Measurements from ENCODE around the gene TMA16. TPM values are rescaled to one million over a fixed set of nuclear protein-coding genes. Genes with fewer than 3 reads are reported as not detected.

TMA16 gene
- total and polyA plus RNA-seq, 2 donors (not counting 1 experiment from before 2014, with no cell fraction given), result 6.5 to 40.5 TPM

DNA sequence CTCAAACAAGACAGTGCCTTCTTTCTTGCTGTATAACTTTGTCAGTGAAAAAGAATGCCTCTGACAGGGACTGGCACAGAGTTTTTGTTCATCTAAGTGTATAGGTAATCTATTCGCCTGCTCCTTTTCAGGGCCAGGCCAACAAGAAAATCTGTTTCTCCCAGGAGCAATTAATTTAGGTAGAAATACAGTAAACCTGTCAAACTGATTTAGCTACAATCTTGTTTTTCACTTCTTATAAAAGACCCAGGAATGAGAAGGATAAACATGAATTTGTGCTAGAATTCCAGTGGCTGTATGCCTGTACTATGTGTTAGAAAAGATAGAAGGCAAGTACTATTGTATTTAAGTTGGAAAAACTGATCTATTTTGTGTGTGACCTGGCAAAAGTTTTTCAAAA is 6.1 kb downstream of the TMA16 start:
- Mint-ChIP-seq H3K27ac (no peak overlapping the region), H3K4me1 (peaks cover 63% of the 10 kb centered on the region), H3K27me3 (no peaks in the 10 kb centered on the region), H3K4me3 (no peak overlapping the region), H3K9me3 (ENCODE audit: insufficient read depth) (no peaks in the 10 kb centered on the region)
- no peak for ATAC-seq (ENCODE audit: low read depth)
- no peak for DNase-seq
- TF ChIP-seq CTCF (IDR thresholded peaks at IDR 0.05) (no peak), EZH2 (IDR thresholded peaks at IDR 0.05; ENCODE audit: borderline replicate concordance, insufficient read depth, low read depth, low read length, poor library complexity, severe bottlenecking) (no peak)
- Histone ChIP-seq H3K79me2 (ENCODE audit: control insufficient read depth, insufficient read depth, low read length) (peaks cover 98% of the 10 kb centered on the region), H3K9me3 (ENCODE audit: control extremely low read depth in 1 of 3, control insufficient read depth in 2 of 3, insufficient read depth in 1 of 3, low read length in 2 of 3) (no peaks in the 10 kb centered on the region), H3K4me1 (ENCODE audit: control insufficient read depth in 2 of 2, insufficient read depth in 2 of 2, low read length in 2 of 2) (peaks cover 28 to 30% of the 10 kb centered on the region in 2 donors), H3K4me3 (ENCODE audit: control extremely low read depth in 1 of 5, extremely low read depth in 1 of 5, insufficient read depth in 1 of 5, low read depth in 2 of 5, low read length in 4 of 5) (no peak overlapping the region), H3K27ac (ENCODE audit: low read length in 2 of 2) (no peak overlapping the region), H3K9ac (ENCODE audit: low read length) (no peak overlapping the region), H4K20me1 (ENCODE audit: control insufficient read depth, insufficient read depth, low read length, poor library complexity, severe bottlenecking) (peaks cover 37% of the 10 kb centered on the region), H2AFZ (ENCODE audit: insufficient read depth, low read depth, low read length, poor library complexity, severe bottlenecking) (no peak overlapping the region), H3K27me3 (replicated peaks in 1 of 4; ENCODE audit: control extremely low read depth in 1 of 4, control insufficient read depth in 3 of 4, insufficient read depth in 4 of 4, low read length in 3 of 4) (no peaks in the 10 kb centered on the region), H3K4me2 (replicated peaks; ENCODE audit: low read depth, low read length, poor library complexity, severe bottlenecking) (no peak overlapping the region), H3K36me3 (replicated peaks in 1 of 2; ENCODE audit: control extremely low read depth in 1 of 2, control insufficient read depth in 1 of 2, extremely low read depth in 1 of 2, insufficient read depth in 2 of 2, low read length in 1 of 2) (peaks cover 0 to 9% of the 10 kb centered on the region in 2 experiments)
- WGBS (ENCODE audit: insufficient coverage), result no CpG with 5 or more reads among the region's 1 CpG
- intact Hi-C loops (cut with micrococcal nuclease), result no loop called here
- CTCF ChIA-PET, result no interaction called here
- POLR2A ChIA-PET, result no interaction called here

DNA sequence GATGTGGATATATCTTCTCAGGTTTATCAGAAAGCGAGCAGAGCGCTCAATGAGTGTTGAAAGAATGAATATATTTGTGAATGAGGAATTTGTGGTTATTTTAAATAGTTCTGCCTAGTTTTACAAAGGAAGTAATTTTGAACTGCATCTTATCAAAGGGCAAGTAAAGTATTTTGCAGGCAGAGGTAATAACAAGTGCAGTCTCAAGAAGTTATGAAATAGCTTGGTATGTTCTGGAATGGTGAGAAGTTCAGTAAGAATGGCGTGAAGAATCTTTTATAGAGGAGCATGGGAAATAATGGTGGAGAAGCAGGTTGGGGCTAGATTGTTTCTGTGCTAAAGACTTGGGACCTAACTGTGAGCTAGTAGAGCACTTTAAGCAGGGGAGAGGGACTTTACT is 10.9 kb downstream of the TMA16 start:
- Histone ChIP-seq H3K4me3 (ENCODE audit: control extremely low read depth in 1 of 5, extremely low read depth in 1 of 5, insufficient read depth in 1 of 5, low read depth in 2 of 5, low read length in 4 of 5) (no peak overlapping the region), H3K4me2 (replicated peaks; ENCODE audit: low read depth, low read length, poor library complexity, severe bottlenecking) (peak overlapping the region; percentile 33), H3K27me3 (replicated peaks in 1 of 4; ENCODE audit: control extremely low read depth in 1 of 4, control insufficient read depth in 3 of 4, insufficient read depth in 4 of 4, low read length in 3 of 4) (no peaks in the 10 kb centered on the region), H3K9me3 (ENCODE audit: control extremely low read depth in 1 of 3, control insufficient read depth in 2 of 3, insufficient read depth in 1 of 3, low read length in 2 of 3) (no peaks in the 10 kb centered on the region), H3K4me1 (ENCODE audit: control insufficient read depth in 2 of 2, insufficient read depth in 2 of 2, low read length in 2 of 2) (peaks cover 16 to 22% of the 10 kb centered on the region in 2 donors), H3K9ac (ENCODE audit: low read length) (peak overlapping the region; percentile 22), H3K27ac (ENCODE audit: low read length in 2 of 2) (no peak overlapping the region), H2AFZ (ENCODE audit: insufficient read depth, low read depth, low read length, poor library complexity, severe bottlenecking) (no peak overlapping the region), H4K20me1 (ENCODE audit: control insufficient read depth, insufficient read depth, low read length, poor library complexity, severe bottlenecking) (peaks cover 42% of the 10 kb centered on the region), H3K79me2 (ENCODE audit: control insufficient read depth, insufficient read depth, low read length) (peaks cover 81% of the 10 kb centered on the region), H3K36me3 (replicated peaks in 1 of 2; ENCODE audit: control extremely low read depth in 1 of 2, control insufficient read depth in 1 of 2, extremely low read depth in 1 of 2, insufficient read depth in 2 of 2, low read length in 1 of 2) (peaks cover 3 to 41% of the 10 kb centered on the region in 2 experiments)
- CTCF ChIA-PET, result interaction anchor here (0.7 kb wide), 1 partner anchor 161 kb away, joined by 3 read pairs; no protein-coding TSS in a partner anchor
- DNase-seq (no peak), ATAC-seq (ENCODE audit: low read depth) (no peak)
- TF ChIP-seq EZH2 (IDR thresholded peaks at IDR 0.05; ENCODE audit: borderline replicate concordance, insufficient read depth, low read depth, low read length, poor library complexity, severe bottlenecking), result no peak
- no peak for TF ChIP-seq CTCF (IDR thresholded peaks at IDR 0.05)
- intact Hi-C loops (cut with micrococcal nuclease), result no loop called here
- WGBS (ENCODE audit: insufficient coverage), result 34% methylated on average over 3 of the region's 3 CpGs
- Mint-ChIP-seq H3K4me3 (no peak overlapping the region), H3K9me3 (ENCODE audit: insufficient read depth) (no peaks in the 10 kb centered on the region), H3K27ac (peak overlapping the region; percentile 1), H3K4me1 (peaks cover 45% of the 10 kb centered on the region), H3K27me3 (no peaks in the 10 kb centered on the region)
- POLR2A ChIA-PET, result no interaction called here
